Effector CD4-positive, alpha-beta T cell (primary cell): Measurements from ENCODE around the gene GLTP.
"Not testable (repeated sequence)": the region's sequence is repeated elsewhere in the genome, so short reads cannot be mapped to it uniquely, and the experiment has no call there.

Experiments used
- DNase-seq: peaks from one replicate; pipeline ENCODE4 v3.0.0-alpha.2; 2020

GLTP gene

DNA sequence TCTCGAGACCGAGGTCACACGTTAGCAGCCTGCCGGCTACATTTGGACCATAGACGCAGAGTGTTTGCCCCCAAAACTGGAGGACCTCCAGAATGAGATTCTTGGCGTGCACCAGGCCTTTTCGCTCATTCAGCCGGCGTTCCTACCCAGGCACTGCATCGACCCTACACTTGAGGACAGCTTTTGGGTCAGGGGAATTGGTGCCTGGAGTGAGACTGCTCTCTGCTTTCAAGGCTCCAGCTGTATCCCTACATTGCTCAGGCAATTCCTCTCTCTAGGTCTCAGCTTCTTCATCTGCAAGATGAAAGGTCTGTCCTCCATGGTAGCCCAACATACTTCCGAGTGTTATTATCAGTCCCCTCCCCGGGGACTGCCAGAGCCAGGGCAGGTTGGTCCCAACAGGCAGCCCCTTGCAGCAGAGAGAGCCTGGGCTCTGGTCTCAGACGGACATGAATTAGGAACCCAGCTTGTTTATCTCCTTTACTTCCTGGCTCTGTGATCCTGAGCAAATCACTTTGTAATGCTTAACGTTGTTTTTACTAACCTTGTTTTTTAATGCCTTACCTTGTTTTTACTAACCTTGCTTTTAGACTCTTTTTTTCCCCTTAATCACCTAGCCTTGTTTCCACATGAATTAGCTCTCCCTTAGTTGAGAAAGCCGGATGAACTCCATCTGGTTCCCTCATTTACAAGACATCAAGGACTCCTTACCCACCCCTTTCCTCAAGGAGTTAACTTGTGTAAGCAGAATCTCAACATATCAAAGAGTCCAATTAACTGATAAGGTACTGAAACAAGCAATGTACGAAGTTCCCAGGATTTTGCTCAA is 20.6 kb upstream of the GLTP start:
- no peak for DNase-seq

DNA sequence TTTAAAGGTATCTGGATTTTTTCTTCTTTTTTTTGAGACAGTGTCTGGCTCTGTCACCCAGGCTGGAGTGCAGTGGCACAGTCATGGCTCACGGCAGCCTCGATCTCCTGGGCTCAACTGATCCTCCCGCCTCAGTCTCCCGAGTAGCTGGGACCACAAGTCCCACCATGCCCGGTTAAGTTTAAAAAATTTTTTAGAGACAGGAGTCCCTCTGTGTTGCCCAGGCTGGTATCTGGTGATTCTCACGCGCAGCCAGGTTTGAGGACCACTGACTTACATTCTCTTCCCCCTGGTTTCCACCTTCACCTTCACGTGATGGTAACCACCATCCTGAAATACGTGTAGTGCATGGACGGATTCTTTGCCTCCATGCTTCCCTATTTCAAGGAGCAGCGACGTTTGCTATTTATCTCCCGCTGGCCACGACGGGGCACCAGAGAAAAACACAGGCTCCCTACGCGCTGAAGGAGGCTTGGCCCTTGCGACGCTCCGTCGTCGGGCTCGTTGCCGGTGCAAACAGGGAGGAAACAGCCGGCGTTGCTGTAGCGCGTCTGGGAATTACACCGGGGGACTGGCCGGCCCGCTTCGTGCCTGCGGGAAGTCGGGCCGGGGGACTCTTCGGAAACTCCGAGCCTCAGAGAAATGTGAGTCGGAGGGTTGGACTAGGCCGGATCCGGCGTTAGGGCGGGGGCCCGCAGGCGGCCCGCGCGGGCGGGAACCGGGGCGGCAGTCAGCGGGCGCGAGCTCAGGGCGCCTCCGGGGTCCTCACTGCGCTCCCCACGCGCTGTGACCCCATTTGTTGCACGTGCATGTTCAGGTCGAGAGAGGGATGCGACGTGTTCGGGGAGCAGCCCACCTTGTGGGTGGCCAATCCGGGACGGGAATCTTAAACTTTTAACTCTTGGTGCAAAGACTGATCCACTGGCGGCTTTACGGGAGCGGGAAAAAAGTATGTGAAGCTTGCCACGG is 19.7 kb upstream of the GLTP start, which contains the start of gene TCHP:
TSS of gene TCHP (plus strand) at position 492 of the 969 bp plus-strand sequence. CDS start 2,753 bp downstream, outside the sequence.
- peak; percentile 63 for DNase-seq

DNA sequence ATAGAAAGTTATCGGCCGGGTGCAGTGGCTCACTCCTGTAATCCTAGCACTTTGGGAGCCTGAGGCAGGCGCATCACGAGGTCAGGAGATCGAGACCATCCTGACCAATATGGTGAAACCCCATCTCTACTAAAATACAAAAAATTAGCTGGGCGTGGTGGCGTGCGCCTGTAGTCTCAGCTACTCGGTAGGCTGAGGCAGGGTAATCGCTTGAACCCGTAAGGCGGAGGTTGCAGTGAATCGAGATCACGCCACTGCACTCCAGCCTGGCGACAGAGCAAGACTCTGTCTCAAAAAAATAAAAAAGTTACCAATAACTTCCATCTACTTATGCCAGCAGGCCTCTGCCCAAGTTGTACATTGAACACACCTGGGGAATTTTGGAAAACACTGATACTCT is 19.0 kb upstream of the GLTP start:
- DNase-seq = not testable (repeated sequence)

DNA sequence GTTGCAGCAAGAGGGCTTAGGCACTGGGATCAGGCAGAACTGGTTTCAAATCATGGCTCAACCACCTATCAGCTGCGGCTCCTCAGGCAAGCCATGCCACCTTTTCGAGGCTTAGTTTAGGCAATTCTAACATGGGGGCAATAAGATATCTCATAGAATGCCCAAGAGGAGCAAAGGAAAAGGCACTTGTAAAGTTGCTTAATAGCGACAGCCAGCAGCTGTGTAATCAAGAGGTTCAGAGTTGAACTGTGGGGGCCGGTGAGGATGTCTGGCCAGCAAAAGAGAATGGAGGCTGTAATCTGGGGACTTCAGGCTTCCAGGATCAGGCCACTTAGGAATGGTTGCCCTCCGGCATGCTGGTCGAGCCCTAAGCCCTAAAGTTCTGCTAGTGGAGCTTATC is 16.7 kb upstream of the GLTP start:
- no peak for DNase-seq

DNA sequence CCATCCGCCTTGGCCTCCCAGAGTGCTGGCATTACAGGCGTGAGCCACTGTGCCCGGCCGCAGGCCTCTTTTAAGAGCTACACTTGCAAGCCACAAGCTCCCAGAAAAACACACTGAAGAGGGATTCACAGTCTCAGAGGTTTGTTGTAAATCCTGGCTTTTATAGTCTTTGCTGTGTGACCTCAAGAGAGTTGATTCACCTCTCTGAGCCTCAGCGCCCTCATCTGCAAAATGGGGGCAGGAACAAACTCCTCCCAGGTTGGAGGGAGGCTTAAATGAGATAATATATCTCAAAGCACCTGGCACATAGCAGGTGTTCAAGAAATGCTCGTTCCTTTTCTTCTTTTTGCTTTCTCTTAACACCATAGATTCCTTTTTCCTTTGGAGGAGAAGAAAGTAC is 15.8 kb upstream of the GLTP start:
- DNase-seq = no peak

DNA sequence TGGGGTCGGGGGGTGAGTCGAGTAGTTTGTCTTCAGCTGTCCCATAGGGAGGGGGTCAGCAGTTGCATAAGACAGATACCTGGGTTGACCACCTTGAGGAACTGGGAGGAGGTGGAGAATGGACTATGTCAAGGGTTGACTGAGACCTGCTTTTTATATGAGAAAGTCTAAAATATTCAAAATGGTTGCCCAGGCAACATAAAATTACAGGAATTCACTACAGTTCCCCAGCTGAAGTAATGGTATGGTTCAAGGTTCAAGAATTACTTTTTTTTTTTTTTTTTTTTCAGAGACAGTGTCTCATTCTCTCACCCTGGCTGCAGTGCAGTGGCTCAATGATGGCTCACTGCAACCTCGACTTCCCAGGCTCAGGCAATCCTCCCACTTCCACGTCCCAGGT is 14.6 kb upstream of the GLTP start:
- no peak for DNase-seq

DNA sequence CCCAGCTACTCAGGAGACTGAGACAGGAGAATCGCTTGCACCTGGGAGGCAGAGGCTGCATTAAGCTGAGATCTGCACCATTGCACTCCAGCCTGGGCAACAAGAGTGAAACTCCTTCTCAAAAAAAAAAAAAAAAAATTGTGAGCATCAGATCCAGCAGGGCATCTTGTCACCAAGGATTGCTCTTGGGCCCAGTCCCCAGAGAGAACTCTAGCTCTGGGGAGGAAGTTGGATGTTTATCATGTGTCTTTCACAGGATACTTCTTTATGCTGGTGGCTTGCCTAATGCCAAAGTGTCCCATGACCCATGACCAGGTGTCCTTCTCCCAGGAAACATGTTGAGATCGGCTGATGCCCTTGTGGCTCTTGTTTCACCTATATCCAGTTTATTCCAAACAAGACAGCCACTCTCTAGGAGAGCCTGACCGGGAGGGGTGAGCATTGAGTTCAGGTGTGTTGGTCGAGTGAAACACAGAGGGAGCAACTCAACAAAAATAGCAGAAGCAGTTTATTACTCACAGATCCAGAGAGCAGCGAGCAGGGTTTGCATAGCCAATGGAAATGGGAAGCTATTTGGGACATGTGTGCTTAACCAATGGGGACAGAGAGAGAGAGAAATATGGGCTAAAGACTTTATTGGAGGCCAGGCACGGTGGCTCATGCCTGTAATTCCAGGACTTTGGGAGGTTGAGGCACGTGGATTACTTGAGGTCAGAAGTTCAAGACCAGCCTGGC is 13.1 kb upstream of the GLTP start:
- DNase-seq = no peak

DNA sequence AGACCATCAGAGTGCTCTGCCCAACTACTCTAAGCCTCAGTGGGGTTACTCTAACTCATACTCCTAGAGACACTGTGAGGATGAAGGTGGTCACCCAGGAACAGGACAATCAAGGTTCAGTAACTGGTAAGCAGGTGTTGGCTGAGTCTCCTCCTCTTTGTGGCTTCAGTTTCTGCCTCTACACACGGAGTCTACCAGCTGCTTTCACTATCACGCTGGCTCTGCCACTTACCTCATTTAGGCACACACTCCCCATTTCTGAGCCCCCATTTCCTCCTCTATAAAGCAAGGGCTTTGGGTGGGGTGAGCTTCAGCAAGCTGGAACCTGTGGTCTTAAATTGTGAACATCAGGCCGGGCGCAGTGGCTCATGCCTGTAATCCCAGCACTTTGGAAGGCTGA is 12.4 kb upstream of the GLTP start:
- no peak for DNase-seq

DNA sequence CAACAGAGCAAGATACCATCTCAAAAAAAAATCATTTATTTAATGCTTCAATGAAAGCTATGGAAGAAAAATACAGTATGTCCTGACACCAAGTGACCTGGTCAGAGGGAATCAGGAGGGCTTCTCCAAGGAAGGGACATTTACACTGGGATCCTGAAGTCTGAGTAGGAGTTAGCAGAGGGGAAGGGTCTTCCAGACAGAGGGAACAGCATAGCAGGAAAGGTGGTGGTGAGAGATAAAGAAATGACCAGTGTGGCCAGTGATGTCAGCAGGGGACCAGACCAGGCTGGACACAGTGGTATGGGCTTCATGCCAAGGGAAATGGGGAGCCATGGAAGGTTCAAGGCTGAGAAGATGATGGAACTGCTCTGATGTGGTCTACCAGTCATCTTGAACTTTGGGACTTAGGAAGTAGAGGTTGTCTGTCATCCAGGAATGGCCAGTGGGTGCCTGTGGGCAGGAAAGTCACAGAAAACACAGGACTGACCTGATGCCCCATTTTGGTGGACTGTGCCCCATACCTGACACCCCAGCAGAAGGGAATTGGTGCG is 11.9 kb upstream of the GLTP start:
- no peak for DNase-seq

DNA sequence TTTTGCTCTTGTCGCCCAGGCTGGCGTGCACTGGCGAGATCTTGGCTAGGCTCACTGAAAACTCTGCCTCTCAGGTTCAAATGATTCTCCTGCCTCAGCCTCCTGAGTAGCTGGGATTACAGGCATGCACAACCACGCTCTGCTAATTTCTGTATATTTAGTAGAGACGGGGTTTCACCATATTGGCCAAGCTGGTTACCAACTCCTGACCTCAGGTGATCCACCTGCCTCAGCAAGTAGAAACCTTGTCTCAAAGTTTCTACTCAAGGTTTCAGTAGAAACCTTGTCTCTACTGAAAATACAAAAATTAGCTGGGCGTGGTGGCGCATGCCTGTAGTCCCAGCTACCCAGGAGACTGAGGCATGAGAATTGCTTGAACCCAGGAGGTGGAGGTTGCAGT is 11.4 kb upstream of the GLTP start:
- DNase-seq = not testable (repeated sequence)

DNA sequence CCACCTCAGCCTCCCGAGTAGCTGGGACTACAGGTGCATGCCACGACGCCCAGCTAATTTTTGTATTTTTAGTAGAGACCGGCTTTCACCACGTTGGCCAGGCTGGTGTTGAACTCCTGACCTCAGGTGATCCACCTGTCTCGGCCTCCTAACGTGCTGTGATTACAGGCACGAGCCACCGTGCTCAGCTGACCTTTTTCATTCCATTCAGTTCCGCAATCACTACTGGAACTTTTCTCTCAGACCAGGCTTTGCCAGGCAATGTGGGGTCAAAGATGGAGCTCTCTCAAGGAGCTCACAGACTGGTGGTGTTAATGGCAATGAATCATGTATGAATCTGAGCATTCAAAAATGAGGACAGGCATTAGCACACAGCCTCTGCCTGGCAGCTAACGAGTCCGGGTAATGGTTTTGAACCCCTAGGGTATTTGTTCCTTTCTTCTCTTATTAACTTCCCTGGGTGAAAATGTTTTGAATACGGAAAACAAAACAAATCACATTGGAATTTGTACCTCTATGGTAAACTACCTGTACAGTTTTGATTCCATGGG is 10.4 kb upstream of the GLTP start:
- DNase-seq = no peak

DNA sequence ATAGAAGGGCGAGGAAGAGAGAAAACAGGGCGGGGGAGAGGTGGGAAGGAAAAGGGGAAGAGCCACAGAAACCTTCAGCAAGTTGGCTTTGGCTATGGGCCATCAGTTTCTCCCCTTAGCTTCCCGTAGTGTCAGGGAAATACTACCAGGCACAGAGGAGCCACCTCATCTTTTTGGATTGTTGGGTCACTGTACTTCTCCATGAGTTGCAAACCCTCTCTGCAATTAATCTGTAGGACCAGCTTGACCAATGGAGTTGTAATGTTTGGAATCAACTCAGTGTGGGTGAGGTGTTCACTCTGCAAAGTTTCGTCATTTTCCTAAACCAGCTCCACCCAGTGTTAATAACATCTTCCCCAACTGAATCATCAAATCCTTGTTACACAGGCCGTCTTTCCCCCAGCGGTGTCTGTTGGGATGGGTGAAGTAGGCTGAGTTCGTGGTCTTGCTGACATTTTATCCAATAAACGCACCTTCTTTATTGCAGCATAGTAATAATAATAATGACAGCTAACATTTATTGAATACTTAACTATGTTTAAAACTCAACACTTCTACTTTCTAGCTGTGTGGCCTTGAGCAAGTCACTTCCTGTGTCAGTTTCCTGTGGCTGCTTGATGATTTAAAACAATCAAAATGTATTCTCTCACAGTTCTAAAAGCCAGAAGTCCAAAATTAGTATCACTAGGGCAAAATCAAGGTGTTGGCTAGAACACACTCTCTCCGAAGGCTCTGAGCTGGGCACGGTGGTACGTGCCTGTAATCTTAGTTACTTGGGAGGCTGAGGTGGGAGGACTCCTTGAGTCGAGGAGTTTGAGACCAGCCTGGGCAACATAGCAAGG is 8.1 kb upstream of the GLTP start:
- no peak for DNase-seq

DNA sequence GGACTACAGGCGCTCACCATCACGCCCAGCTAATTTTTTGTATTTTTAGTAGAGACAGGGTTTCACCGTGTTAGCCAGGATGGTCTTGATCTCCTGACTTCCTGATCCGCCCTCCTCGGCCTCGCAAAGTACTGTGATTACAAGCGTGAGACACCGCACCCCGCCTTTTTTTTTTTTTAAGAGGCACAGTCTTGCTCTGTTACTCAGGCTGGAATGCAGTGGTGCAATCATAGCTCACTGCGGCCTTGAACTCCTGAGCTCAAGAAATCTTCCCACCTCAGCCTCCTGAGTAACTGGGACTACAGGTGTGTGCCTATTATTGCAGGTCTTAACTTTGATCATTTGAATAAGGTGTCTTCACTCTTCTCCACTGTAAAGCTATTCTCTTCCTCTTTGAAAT is 5.3 kb upstream of the GLTP start:
- no peak for DNase-seq

DNA sequence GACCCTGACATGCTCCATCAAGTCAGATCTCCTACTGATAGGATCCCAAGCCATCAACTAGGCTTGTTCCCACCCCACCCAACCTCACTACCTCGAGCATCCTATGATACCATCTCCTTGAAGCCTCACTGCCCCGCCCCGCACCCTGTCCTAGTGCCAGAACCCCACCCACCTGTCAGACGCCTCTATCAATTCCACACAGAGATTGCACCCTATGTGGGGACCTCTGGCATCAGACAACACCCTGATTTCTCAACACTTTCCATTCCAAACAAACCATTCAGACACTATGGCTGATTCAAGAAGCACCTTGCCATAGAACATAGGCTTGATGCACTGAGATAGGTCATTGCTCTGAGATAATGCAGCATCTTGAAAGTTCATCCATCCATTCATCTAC is 3.1 kb upstream of the GLTP start:
- no peak for DNase-seq

DNA sequence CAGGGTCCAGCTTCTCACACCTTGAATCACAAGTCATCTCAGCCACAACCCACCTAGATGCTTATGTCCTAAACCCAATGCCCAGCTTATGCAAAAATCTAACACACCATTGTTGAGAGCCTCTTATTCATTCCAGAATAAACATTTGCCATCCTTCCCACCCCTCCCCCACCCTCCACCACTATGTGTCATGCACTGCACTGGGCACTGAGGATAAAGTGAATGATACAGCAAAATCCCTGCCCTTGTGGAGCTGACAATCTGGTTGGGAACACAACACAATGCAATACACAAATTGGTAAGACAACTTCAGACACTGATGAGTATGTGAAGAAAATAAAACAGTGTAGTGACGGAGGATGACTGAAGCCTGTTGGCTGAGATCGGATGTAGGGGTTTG is 1.4 kb upstream of the GLTP start:
- DNase-seq = no peak

DNA sequence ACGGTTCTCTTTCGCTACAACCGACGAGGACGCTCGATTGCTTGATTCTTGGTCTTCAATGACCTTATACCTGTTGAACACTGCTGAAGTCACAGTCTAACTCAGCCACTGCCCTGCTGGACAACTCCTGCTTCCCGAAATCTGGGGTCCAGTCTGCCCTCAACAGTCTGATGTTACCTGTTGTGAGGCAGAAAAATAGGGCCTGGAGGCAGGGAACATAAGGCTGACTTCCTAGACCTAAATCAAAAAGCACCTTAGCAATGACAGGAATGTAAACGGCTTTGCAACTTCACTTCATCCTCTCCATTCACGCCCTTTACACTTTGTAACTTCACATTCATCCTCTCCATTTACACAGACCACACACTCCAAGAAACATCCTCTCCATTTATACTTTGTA is 597 bp upstream of the GLTP start:
- no peak for DNase-seq

DNA sequence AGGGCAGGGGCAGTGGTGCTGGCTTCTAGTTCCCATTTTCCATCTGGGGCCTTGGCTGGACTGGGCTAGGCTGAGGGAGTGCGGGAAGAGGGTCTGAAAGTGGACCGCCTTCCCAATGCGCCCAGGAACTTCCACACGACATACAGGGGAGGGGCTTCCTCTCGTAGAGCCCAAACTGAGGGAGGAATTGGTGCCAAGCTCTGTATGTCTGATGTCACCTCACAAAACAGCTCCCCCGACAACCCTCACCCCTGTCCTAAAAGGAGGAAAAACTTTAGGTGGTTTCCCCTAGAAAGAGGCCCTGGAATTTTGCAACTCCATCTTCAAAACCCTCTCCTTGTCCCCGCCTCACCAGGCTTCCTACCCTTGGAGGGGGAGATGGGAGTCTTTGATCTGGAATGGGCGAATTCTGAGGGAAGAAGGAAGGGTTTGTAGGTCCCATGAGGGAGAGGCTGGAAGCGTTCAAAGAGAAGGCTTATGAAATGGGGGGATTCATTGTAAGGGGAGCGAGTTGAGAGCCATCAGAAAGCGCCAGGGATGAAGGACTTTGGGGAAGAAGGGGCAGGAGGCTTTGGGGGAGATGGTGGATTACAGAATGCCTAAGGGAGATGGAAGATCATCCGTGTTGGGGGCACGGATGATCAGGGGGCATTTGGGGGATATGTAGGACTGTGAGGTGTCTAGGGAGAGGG is 844 bp downstream of the GLTP start:
- DNase-seq = no peak

DNA sequence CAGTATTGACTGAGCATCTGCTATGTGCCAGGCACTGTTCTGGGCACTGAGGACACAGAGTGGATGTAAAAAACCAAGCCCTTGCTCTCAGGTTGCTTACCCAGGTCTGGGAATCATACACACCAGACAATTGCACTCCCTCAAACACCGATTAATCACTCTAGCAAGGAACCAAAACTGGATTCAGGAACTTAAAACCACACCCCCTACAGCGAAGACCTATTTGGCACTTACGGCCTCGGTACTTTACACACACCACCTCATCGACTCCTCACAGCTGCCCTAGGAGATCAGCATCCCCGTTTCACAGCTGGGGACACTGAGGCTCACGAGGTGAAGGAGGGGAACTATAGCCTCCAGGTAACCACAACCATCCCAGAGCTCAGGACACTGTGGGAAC is 1.6 kb downstream of the GLTP start:
- DNase-seq = no peak

DNA sequence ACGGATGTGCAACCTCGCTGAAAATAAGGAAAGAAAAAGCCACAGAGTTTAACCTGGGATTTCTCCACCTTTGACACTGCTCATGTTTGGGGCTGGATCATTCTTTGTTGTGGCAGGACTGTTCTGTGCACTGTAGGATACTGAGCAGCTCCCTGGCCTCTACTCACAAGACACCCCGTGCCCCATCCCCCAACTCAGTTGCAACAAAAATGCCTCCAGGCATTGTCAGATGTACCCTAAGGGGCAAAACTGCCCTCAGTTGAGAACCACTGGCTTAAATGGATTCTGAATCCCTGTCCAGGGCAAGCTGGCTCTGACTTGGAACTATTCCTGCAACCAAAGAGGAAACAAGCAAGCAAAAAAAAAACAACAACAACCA is 2.1 kb downstream of the GLTP start:
- DNase-seq = no peak

DNA sequence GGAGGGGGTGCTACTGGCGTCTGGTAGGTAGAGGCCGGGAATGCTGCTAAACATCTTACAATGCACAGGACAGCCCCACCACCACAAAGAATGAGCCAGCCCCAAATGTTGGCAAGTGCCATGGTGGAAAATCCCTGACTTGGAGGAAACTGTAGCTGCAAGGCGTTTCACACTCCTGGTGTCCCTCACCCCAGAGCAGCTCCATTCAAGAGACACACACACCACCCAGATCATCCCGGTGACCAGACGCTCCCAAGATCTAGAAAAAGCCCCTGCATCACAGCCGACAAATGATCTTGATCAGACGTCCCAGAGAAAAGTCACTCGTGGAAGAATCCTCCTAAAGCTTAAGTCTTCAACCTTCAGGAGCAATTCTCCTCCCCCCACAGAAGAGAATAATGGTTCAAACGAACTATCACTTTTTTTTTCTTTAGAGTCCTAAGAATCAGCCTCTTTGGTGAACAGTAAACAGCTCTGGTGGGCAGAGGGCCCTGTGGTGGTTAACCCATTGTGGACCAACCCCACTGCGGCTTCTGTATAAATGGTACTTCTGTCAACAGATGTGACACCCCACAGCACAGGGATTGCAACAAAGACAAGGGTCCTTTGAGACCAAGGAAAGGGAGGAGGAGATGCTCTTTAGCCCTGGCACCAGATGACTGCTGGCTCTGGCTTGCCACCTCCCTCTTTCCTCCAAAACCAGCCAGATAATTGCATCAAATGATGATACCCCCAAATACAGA is 2.7 kb downstream of the GLTP start:
- DNase-seq = no peak
